ENCODE measurements around the gene LAGE3.

The LAGE3 gene

DNA sequence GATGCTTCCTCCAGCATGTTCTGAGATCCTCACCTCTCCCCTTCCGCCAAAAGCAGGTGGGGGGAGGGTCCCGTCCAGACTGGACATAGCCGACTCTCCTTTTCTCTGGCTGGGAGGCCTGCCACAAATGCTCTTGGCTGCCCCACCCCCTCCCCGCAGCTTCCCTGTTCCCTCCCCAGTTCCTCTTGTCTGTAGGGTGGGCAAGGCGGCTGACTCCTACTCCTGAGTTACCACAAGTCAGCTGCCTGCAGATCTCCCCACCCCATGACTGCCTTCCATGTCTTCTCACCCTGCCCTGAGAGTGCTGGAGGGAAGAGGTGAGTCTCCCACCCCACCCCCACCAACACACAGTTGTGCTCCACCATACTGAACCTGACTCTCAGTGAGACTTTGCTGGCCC, 47.7 kb downstream of the LAGE3 start:
- DNase-seq = no peak

GRCh38 chrX:154430916-154431315, 48.2 kb downstream of the LAGE3 start:
- no peak for DNase-seq

DNA sequence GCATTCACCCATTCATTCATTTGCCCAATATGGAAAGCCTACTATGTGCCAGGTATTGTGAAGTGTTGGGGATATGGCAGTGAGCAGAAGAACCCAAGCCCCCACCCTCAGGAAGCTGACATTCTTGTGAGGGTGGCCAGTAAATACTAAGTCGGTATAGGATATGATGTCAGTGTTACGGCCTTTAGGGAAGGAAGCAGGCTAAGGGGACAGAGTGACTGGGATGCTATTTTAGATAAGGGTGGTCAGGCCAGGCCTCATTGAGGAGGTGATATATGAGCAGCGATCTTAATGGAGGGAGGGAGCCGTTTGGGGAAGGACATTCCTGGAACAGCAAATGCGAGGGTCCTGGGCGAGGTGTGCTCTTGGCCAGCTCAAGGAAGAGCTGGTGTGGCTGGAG, 48.6 kb downstream of the LAGE3 start:
- no peak for DNase-seq

DNA sequence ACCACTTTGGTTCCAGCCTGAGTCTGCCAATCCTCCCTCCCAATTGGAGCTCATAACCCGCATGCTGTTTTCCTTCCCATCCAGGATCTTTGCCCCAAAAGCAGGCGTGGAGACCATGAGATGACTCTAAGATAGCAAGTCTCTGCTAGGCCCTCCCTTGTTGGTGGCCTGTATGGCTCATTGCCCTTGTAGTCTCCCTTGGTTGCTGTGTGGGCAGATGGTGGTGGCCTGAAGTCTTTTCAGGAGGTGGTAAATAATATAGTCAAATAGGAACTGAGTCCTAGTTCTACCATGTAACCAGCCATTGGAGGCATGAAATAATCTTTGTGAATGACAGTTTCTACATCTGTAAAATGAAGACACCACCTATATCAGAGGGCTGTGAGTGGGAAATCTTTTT, 49.4 kb downstream of the LAGE3 start:
- no peak for DNase-seq

DNA sequence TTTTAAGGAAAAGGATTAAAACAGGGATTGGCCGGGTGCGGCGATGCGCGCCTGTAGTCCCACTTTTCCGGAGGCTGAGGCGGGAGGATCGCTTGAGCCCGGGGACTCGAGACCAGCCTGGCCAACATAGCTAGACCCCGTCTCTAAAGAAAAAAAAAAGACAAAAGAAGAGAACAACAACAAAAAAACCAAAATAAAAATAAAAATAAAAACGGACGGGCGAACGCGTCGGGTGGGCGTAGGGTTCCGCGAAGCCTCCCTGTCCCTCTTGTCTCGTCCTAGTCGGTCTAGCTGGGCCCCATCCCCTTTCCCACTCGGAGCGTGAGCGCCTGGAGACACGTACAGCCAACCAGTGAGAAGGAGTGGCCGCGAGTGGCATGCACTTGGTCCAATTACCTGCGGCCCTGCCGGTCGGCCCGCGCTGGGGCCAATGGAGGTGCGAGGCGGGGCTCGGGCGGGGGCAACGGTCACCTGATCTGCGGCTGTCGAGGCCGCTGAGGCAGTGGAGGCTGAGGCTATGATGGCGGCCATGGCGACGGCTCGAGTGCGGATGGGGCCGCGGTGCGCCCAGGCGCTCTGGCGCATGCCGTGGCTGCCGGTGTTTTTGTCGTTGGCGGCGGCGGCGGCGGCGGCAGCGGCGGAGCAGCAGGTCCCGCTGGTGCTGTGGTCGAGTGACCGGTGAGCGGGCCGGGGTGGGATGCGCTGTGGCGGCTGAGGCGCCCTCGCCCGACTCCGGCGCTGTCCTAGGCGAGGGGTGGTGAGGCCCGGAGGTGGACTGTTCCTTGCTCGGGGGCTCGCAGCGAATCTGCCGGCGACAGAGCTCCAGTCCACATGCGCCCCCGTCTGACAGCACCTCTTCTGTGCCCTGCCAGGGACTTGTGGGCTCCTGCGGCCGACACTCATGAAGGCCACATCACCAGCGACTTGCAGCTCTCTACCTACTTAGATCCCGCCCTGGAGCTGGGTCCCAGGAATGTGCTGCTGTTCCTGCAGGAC, 50.6 kb downstream of the LAGE3 start, which contains the start of gene ATP6AP1:
Gene ATP6AP1 (plus strand): TSS at position 502 of the 996 bp plus-strand sequence. CDS start 16 bp downstream, at position 518.
- peak; percentile 89 for DNase-seq

Measured in activated CD8-positive, alpha-beta memory T cell treated with anti-CD3 and anti-CD28 coated beads, Interleukin-2, amount 50 U/mL, for 48 hours (primary cell).